Glutamatergic neuron (in vitro differentiated cells): ENCODE data around the gene RHEBL1. TPM values are rescaled to one million over a fixed set of nuclear protein-coding genes. Genes with fewer than 3 reads are reported as not detected.

ENCODE experiments used
- DNase-seq: peaks from one replicate; pipeline ENCODE4 v3.0.0; 2022
- H3K27ac Mint-ChIP-seq: one replicate; pipeline ENCODE4 v1.8.0; 2020; ENCODE audit warnings: mild to moderate bottlenecking, mixed read lengths, inconsistent platforms; ENCODE audit not compliant: unreplicated experiment
- H3K27me3 Mint-ChIP-seq: one replicate; pipeline ENCODE4 v1.8.0; 2020; ENCODE audit warnings: mild to moderate bottlenecking, moderate library complexity, mixed read lengths, inconsistent platforms; ENCODE audit not compliant: unreplicated experiment
- H3K36me3 Mint-ChIP-seq: one replicate; pipeline ENCODE4 v1.8.0; 2020; ENCODE audit warnings: mild to moderate bottlenecking, mixed read lengths, inconsistent platforms; ENCODE audit not compliant: unreplicated experiment
- H3K4me1 Mint-ChIP-seq: one replicate; pipeline ENCODE4 v1.8.0; 2020; ENCODE audit warnings: mild to moderate bottlenecking, low read depth, mixed read lengths, inconsistent platforms; ENCODE audit not compliant: unreplicated experiment
- H3K4me3 Mint-ChIP-seq: one replicate; pipeline ENCODE4 v1.8.0; 2020; ENCODE audit warnings: mild to moderate bottlenecking, mixed read lengths, inconsistent platforms; ENCODE audit not compliant: unreplicated experiment
- H3K9me3 Mint-ChIP-seq: one replicate; pipeline ENCODE4 v1.8.0; 2020; ENCODE audit warnings: mild to moderate bottlenecking, moderate library complexity, mixed read lengths, inconsistent platforms; ENCODE audit not compliant: unreplicated experiment
- total RNA-seq: library from RNA; stranded (reverse); fragmentation: NEBNext Ultra II Directional; extraction: Animal tissue kit (Norgen Biotek cat#: 25700); gene quantifications from one replicate; pipeline ENCODE4 v1.2.1, GENCODE V29; 2021; ENCODE audit not compliant: unreplicated experiment
- TF ChIP-seq, protein P1 (sequence below): fragments of 200-600 bp; sonication (generic); IDR thresholded peaks from one replicate; pipeline ENCODE4 v1.5.0; 2021; ENCODE audit not compliant: partially characterized antibody, unreplicated experiment

Gene RHEBL1
- total RNA-seq, 1 donor from 2014 or later: 2.3 TPM

DNA sequence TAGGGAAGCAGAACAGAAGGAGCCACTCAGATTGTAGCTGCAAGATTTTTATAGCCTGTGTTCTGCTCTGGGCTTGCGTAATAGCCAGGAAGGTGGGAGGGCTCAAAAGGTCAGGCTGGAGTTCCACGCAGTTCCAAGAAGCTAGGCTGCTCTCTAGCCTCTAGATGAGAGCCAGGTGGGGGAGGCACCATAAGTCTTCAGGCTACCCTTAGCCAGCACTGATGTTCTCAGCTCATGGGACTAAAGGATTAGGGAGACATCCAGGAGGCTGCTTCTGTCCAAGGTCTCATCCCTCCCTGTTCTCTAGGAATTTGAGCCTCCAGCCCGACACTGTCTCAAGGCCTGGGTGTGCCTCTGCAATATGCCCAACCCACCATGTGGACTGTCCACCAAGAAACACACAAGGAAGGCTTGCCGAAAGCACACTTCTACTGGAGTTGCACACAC, 39.2 kb upstream of the RHEBL1 start:
- Mint-ChIP-seq H3K9me3 (peaks cover 15% of the 10 kb centered on the region), H3K27me3 (peaks cover 7% of the 10 kb centered on the region), H3K4me3 (peak overlapping the region; percentile 98), H3K4me1 (peaks cover 9% of the 10 kb centered on the region), H3K36me3 (peaks cover 4% of the 10 kb centered on the region), H3K27ac (peak overlapping the region; percentile 98)
- TF ChIP-seq, protein P1, sequence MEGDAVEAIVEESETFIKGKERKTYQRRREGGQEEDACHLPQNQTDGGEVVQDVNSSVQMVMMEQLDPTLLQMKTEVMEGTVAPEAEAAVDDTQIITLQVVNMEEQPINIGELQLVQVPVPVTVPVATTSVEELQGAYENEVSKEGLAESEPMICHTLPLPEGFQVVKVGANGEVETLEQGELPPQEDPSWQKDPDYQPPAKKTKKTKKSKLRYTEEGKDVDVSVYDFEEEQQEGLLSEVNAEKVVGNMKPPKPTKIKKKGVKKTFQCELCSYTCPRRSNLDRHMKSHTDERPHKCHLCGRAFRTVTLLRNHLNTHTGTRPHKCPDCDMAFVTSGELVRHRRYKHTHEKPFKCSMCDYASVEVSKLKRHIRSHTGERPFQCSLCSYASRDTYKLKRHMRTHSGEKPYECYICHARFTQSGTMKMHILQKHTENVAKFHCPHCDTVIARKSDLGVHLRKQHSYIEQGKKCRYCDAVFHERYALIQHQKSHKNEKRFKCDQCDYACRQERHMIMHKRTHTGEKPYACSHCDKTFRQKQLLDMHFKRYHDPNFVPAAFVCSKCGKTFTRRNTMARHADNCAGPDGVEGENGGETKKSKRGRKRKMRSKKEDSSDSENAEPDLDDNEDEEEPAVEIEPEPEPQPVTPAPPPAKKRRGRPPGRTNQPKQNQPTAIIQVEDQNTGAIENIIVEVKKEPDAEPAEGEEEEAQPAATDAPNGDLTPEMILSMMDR: no peak
- no peak for DNase-seq

DNA sequence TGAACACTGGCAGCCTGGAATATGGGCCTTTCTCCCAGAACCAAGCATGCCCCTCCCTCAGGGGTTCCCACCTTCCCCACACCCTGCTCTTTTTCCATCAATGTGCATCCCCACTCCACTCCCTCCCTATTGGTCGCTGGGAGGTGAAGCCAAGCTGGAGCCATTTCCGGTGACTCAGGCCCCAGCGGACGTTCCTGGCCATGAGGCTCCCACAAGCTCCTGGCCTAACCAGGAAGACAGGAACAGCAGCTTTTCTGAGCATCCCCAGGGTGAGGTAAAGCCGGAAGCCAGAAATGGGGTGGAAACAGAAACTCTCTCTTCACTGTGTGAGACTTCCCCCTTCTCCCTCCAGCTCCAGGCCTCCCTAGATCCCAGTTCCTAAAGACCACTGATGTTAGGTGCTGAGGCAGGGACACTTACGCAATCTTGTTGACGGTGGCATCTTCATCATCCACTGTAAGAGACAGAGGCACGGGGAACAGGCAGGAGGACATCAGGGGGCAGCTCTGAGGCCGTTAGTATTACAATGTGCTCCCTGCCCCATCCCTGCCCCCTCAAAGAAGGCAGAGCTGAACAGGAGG, 35.8 kb upstream of the RHEBL1 start:
- Mint-ChIP-seq H3K27ac (no peak overlapping the region), H3K27me3 (peaks cover 3% of the 10 kb centered on the region), H3K36me3 (peaks cover 6% of the 10 kb centered on the region), H3K9me3 (peaks cover 12% of the 10 kb centered on the region), H3K4me1 (peaks cover 8% of the 10 kb centered on the region), H3K4me3 (no peak overlapping the region)
- TF ChIP-seq, protein P1: no peak
- DNase-seq: no peak

DNA sequence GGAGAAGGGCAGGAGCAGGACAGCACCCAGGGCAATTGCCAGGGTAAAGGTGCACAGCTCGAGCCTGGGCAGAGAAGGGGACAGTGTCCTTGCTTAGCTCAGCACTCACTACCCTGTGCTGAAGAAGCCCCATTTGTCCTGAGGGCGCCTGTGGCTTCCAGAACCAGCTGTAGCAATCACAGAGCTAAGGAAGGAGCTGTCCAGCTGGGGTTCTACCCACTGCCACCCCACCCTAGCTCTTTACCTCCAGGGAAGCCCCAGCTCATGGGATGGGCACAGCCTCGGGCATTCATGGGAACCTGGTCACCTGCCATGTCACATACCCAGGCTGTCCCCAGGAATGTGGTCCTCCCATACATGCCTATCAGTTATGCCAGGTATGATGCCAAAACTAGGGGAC, 35.0 kb upstream of the RHEBL1 start:
- Mint-ChIP-seq H3K27me3 (peaks cover 3% of the 10 kb centered on the region), H3K9me3 (peaks cover 9% of the 10 kb centered on the region), H3K36me3 (peaks cover 6% of the 10 kb centered on the region), H3K4me1 (peaks cover 8% of the 10 kb centered on the region), H3K4me3 (no peak overlapping the region), H3K27ac (no peak overlapping the region)
- TF ChIP-seq, protein P1: no peak
- no peak for DNase-seq

DNA sequence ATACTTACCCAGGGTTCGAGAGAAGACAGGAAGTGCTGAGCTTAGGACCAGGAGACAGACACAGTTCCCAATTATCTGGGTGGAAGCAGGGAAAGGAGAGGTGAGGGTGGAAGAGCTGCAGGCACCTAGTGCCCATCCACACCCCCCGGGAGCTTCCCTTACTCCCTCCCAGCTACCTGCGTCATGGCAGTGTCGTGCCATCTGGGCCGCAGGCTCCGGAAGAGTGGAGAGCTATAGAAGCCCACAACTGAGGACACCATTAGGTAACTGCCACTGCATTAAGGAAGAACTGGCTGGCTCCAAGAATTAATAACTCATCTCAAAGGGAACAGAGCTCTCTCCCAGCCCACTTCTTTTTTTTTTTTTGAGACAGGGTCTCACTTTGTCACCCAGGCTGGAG, 30.6 kb upstream of the RHEBL1 start:
- Mint-ChIP-seq H3K4me3 (no peak overlapping the region), H3K27ac (no peak overlapping the region), H3K27me3 (peaks cover 5% of the 10 kb centered on the region), H3K4me1 (no peaks in the 10 kb centered on the region), H3K9me3 (peaks cover 15% of the 10 kb centered on the region), H3K36me3 (peaks cover 12% of the 10 kb centered on the region)
- TF ChIP-seq, protein P1: no peak
- DNase-seq: no peak

DNA sequence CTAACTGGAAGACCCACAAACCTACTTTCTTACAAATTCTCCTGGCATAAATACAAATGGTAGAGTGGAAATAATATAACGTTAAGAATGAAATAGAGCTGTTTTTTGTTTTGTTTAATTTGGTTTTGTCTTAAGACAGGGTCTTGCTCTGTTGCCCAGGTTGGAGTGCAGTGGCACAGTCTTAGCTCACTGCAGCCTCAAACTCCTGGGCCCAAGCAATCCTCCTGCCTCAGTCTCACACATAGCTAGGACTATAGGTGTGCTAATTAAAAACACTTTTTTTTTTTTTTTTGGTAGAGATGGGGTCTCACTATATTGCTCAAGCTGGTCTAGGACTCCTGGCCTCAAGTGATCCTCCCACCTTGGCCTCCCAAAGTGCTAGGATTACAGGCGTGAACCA, 28.9 kb upstream of the RHEBL1 start:
- no peak for DNase-seq
- peak overlapping the region; percentile 61 for H3K4me3 Mint-ChIP-seq
- peaks cover 19% of the 10 kb centered on the region for H3K9me3 Mint-ChIP-seq
- peaks cover 10% of the 10 kb centered on the region for H3K36me3 Mint-ChIP-seq
- H3K27ac Mint-ChIP-seq: no peak overlapping the region
- H3K27me3 Mint-ChIP-seq: peaks cover 13% of the 10 kb centered on the region
- peaks cover 4% of the 10 kb centered on the region for H3K4me1 Mint-ChIP-seq
- TF ChIP-seq, protein P1: no peak
